ENCODE results near the gene PCDHA10. TPM values are rescaled to one million over a fixed set of nuclear protein-coding genes. Genes with fewer than 3 reads are reported as not detected.

The PCDHA10 gene
- polyA plus RNA-seq, 1 donor (not counting 4 experiments of a cell fraction or from before 2014, with no cell fraction given), result 0.03 TPM

DNA sequence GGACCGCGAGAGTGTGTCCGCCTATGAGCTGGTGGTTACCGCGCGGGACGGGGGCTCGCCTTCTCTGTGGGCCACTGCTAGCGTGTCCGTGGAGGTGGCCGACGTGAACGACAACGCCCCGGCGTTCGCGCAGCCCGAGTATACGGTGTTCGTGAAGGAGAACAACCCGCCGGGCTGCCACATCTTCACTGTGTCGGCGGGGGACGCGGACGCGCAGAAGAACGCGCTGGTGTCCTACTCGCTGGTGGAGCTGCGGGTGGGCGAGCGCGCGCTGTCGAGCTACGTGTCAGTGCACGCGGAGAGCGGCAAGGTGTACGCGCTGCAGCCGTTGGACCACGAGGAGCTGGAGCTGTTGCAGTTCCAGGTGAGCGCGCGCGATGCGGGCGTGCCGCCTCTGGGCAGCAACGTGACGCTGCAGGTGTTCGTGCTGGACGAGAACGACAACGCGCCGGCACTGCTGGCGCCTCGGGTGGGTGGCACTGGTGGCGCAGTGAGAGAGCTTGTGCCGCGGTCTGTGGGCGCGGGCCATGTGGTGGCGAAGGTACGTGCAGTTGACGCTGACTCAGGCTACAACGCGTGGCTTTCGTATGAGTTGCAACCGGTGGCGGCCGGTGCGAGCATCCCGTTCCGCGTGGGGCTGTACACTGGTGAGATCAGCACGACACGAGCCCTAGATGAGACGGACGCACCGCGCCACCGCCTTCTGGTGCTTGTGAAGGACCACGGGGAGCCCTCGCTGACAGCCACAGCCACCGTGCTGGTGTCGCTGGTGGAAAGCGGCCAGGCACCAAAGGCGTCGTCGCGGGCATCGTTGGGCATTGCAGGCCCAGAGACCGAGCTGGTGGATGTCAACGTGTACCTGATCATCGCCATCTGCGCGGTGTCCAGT lies 19.8 kb upstream of the PCDHA10 start:
- no peaks in the 10 kb centered on the region for H3K27me3 ChIP-seq (ENCODE audit: control insufficient read depth, extremely low read depth, insufficient read depth, low read length)
- no peak overlapping the region for H3K9ac ChIP-seq (ENCODE audit: control insufficient read depth, extremely low read depth, insufficient read depth, low read length)
- no peak overlapping the region for H3K27ac ChIP-seq (ENCODE audit: control insufficient read depth, insufficient read depth, low read length)
- no peak overlapping the region for H2AFZ ChIP-seq (ENCODE audit: control insufficient read depth, low read length)
- H3K9me3 ChIP-seq (ENCODE audit: control insufficient read depth, low read depth, low read length), result peaks cover 12% of the 10 kb centered on the region
- H3K4me2 ChIP-seq (ENCODE audit: control insufficient read depth, extremely low read depth, insufficient read depth, low read depth, low read length), result no peak overlapping the region
- H3K4me3 ChIP-seq (ENCODE audit: control insufficient read depth in 2 of 3, extremely low read depth in 1 of 3, insufficient read depth in 2 of 3, low read depth in 1 of 3, low read length in 3 of 3), result no peak overlapping the region
- no peaks in the 10 kb centered on the region for H3K9me1 ChIP-seq (ENCODE audit: control insufficient read depth, extremely low read depth, insufficient read depth, low read length)
- dilution Hi-C loops (cut with MboI; ENCODE audit: extremely low pct_ligation_motif_present, low sequenced_read_pairs), result no loop called here
- H3K4me1 ChIP-seq (ENCODE audit: control insufficient read depth, extremely low read depth, insufficient read depth, low read length), result no peaks in the 10 kb centered on the region
- TF ChIP-seq, protein P1, sequence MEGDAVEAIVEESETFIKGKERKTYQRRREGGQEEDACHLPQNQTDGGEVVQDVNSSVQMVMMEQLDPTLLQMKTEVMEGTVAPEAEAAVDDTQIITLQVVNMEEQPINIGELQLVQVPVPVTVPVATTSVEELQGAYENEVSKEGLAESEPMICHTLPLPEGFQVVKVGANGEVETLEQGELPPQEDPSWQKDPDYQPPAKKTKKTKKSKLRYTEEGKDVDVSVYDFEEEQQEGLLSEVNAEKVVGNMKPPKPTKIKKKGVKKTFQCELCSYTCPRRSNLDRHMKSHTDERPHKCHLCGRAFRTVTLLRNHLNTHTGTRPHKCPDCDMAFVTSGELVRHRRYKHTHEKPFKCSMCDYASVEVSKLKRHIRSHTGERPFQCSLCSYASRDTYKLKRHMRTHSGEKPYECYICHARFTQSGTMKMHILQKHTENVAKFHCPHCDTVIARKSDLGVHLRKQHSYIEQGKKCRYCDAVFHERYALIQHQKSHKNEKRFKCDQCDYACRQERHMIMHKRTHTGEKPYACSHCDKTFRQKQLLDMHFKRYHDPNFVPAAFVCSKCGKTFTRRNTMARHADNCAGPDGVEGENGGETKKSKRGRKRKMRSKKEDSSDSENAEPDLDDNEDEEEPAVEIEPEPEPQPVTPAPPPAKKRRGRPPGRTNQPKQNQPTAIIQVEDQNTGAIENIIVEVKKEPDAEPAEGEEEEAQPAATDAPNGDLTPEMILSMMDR (optimal IDR thresholded peaks at IDR 0.05 in 1 of 3, IDR thresholded peaks at IDR 0.05 in 1 of 3, conservative IDR thresholded peaks at IDR 0.05 in 1 of 3; ENCODE audit: extremely low read depth in 1 of 3, insufficient read depth in 2 of 3, low read length in 3 of 3), result no peak
- no peak for TF ChIP-seq EZH2 (IDR thresholded peaks at IDR 0.05; ENCODE audit: low read length)
- no peaks in the 10 kb centered on the region for H4K20me1 ChIP-seq (ENCODE audit: control insufficient read depth, extremely low read depth, insufficient read depth, low read length)
- no peaks in the 10 kb centered on the region for H3K36me3 ChIP-seq (ENCODE audit: control insufficient read depth in 2 of 2, extremely low read depth in 1 of 2, insufficient read depth in 2 of 2, low read length in 2 of 2)
- H3K79me2 ChIP-seq (ENCODE audit: control insufficient read depth, insufficient read depth, low read length), result no peaks in the 10 kb centered on the region
- DNase-seq (ENCODE audit: low read depth, low spot score) (no peak), FAIRE-seq (no peak)

DNA sequence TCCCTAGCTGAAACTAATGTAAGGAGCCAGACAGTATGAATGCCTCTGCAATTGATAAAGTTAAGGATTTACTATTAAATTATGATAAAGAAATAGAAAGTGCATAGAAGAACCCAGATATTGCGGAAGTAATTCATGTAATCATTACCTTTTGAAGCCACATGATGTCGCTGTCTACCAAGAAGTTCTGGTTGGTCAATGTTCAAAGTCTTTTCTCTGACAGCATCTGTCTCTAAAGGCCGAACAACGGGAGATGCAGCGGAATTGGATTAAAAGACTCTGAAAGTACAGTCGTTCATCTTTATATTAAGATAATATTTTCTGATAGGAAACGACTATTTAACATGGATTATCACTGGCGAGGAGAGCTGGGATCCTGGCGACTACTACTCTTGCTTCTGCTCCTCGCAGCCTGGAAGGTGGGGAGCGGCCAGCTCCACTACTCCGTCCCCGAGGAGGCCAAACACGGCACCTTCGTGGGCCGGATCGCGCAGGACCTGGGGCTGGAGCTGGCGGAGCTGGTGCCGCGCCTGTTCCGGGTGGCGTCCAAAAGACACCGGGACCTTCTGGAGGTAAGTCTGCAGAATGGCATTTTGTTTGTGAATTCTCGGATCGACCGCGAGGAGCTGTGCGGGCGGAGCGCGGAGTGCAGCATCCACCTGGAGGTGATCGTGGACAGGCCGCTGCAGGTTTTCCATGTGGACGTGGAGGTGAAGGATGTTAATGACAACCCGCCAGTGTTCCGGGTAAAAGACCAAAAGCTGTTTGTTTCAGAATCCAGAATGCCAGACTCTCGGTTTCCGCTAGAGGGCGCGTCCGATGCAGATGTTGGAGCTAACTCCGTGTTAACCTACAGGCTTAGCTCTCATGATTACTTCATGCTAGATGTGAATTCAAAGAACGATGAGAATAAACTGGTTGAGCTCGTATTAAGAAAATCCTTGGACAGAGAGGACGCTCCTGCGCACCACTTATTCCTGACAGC lies 14.4 kb upstream of the PCDHA10 start, which contains the start of gene PCDHA8:
TSS of gene PCDHA8 (plus strand) at position 210 of the 985 bp plus-strand sequence. CDS start at position 345, 135 bp downstream.
- no peaks in the 10 kb centered on the region for H4K20me1 ChIP-seq (ENCODE audit: control insufficient read depth, extremely low read depth, insufficient read depth, low read length)
- H3K4me2 ChIP-seq (ENCODE audit: control insufficient read depth, extremely low read depth, insufficient read depth, low read depth, low read length), result no peak within 1 kb of the TSS
- no peak within 1 kb of the TSS for H3K9ac ChIP-seq (ENCODE audit: control insufficient read depth, extremely low read depth, insufficient read depth, low read length)
- FAIRE-seq, result no peak
- no peaks in the 10 kb centered on the region for H3K79me2 ChIP-seq (ENCODE audit: control insufficient read depth, insufficient read depth, low read length)
- no peak within 1 kb of the TSS for H3K27ac ChIP-seq (ENCODE audit: control insufficient read depth, insufficient read depth, low read length)
- no peaks in the 10 kb centered on the region for H3K4me1 ChIP-seq (ENCODE audit: control insufficient read depth, extremely low read depth, insufficient read depth, low read length)
- H3K4me3 ChIP-seq (ENCODE audit: control insufficient read depth in 2 of 3, extremely low read depth in 1 of 3, insufficient read depth in 2 of 3, low read depth in 1 of 3, low read length in 3 of 3), result no peak within 1 kb of the TSS
- dilution Hi-C loops (cut with MboI; ENCODE audit: extremely low pct_ligation_motif_present, low sequenced_read_pairs), result no loop called here
- H3K9me3 ChIP-seq (ENCODE audit: control insufficient read depth, low read depth, low read length), result peaks cover 8% of the 10 kb centered on the region
- H3K36me3 ChIP-seq (ENCODE audit: control insufficient read depth in 2 of 2, extremely low read depth in 1 of 2, insufficient read depth in 2 of 2, low read length in 2 of 2), result no peaks in the 10 kb centered on the region
- no peaks in the 10 kb centered on the region for H3K27me3 ChIP-seq (ENCODE audit: control insufficient read depth, extremely low read depth, insufficient read depth, low read length)
- H2AFZ ChIP-seq (ENCODE audit: control insufficient read depth, low read length), result no peak within 1 kb of the TSS
- DNase-seq (ENCODE audit: low read depth, low spot score), result no peak
- no peaks in the 10 kb centered on the region for H3K9me1 ChIP-seq (ENCODE audit: control insufficient read depth, extremely low read depth, insufficient read depth, low read length)
- TF ChIP-seq EZH2 (IDR thresholded peaks at IDR 0.05; ENCODE audit: low read length), result no peak

Data from keratinocyte (primary cell).